ENCODE data around the gene GDI2.
"Not testable (repeated sequence)": the region's sequence is repeated elsewhere in the genome, so short reads cannot be mapped to it uniquely, and the experiment has no call there.

The GDI2 gene

GRCh38 chr10:5828725-5829124, 15.5 kb upstream of the GDI2 start:
- DNase-seq (ENCODE audit: low read depth in 3 of 3): no peak

DNA sequence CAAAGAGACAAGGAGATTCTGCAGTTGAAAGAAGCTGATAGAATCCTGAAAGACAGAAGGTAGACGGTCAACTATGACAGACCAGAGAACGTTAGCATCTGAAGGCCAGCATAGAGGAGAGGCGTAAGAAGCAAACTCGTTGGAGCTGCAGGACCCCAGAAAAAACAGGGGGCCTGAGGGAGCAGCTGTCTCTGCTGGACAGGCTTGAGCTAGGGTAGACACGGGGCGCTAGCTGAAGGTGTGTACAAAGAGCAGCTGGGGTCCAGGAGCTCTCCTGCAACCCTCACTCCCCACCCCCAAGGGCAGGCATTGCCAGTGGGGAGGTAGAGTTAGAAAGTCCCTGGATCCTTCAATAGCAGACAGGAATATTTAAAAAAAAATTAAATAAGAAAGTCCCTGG, 14.6 kb upstream of the GDI2 start:
- no peak for DNase-seq (ENCODE audit: low read depth in 3 of 3)

- DNase-seq (ENCODE audit: low read depth in 3 of 3): not testable (repeated sequence)
Observed at GRCh38 chr10:5826511-5826910, 13.3 kb upstream of the GDI2 start.

GRCh38 chr10:5818894-5819293, 5.7 kb upstream of the GDI2 start:
- DNase-seq (ENCODE audit: low read depth in 3 of 3): no peak

DNA sequence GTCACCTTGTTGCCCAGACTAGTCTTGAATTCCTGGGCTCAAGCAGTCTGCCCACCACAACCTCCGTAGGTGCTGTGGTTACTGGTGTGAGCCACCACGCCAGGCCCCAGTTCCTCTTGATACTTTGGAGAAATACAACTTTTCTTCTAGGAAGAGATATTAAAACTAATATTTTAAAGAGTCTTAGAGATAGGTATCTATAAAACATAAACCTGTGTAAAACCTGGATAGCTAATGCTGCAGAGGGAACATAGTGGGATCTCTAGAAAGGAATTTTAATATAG, 4.8 kb upstream of the GDI2 start:
- DNase-seq (ENCODE audit: low read depth in 3 of 3): no peak

GRCh38 chr10:5817322-5818047, 4.3 kb upstream of the GDI2 start:
- DNase-seq (ENCODE audit: low read depth in 3 of 3): no peak

DNA sequence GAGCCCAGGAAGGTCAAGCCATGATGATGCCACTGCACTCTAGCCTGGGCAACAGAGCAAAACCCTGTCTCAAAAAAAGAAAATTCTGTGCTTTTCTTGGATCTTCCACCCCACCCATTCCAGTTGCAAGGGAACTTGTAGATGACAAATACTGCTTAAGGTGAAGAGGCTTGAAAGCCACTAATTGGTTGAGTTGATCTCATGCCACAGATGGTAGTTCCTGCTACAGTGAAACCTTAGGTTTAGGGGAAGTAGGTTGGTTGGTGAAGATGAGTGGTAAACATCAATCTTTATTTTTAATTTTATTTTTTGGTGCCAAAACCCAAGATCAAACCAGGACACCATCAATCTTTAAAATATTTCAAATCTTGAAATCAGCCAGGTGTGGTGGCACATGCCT, 2.9 kb upstream of the GDI2 start:
- DNase-seq (ENCODE audit: low read depth in 3 of 3): no peak

- no peak for DNase-seq (ENCODE audit: low read depth in 3 of 3)
Observed at GRCh38 chr10:5814110-5815107, 1.2 kb upstream of the GDI2 start.

DNA sequence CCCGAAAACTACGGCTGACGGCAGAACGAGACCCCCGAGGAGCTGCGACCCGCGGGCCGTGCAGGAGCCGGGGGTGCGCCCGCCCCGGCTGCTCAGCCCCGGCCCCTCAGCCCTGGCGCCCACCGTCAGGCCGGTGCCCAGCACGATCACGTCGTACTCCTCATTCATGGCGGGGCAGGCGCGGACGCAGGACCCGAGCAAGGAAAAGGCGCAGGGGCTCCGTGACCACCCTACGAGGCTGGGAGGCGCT, 218 bp downstream of the GDI2 start:
- no peak for DNase-seq (ENCODE audit: low read depth in 3 of 3)

DNA sequence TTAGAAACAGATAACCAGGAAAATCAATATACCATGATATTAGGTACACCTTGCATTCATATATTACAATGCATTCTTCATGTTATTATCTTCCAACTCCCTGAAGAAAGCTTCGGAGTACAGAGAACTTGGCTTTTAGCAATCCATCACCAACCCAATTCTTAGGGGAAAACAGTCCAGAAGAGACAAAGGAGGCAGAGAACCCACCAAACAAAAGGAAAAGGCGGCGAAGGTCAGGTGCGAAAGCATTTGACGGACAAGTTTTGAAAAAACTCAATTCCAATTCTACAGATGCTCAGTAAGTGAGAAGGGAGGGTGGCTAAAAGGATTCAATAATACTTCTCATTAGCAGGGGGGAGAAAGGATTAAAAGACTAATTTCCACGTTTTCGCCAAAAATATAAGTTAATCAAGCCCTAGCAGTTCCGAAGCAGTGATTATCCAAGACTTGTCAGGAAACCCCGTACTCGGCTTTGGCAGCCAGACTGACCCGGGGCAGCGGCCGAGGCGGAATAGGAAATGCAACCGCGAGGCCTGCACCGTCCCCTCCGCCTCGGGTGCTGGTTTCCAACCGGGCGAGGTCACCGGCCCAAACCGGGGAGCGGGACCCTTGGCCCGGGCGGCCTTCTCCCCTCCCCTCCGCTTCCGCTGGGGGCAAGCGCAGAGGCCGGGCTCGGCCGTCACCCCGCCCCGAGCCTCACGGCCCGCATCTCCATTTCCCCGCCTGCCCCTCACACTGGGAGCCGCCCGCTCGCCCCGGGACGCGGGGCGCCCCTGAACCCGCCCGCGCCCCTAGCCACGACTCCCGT, 747 bp downstream of the GDI2 start:
- DNase-seq (ENCODE audit: low read depth in 3 of 3): peak in 1 of 3 experiments; percentile 5

GRCh38 chr10:5811387-5811821, 1.8 kb downstream of the GDI2 start:
- DNase-seq (ENCODE audit: low read depth in 3 of 3): no peak

DNA sequence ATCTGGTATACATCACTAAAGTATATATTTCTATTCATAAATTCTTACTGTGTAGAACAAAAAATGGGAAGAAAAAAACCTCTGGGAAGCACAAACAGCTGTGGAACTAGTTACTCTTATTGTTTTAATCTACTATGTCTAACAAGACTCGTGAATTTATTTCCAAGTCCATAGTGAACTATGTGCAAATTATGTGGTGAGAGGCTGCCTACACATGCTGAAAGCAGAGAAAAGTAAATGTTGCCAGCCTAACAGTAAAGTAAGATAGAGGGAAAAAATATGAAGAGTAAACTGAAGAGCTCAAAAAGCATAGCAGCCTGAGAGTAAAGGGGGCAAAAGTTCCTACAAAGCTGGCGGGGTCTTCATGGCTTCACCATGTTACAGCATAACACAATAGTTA, 3.0 kb downstream of the GDI2 start:
- DNase-seq (ENCODE audit: low read depth in 3 of 3): no peak

DNA sequence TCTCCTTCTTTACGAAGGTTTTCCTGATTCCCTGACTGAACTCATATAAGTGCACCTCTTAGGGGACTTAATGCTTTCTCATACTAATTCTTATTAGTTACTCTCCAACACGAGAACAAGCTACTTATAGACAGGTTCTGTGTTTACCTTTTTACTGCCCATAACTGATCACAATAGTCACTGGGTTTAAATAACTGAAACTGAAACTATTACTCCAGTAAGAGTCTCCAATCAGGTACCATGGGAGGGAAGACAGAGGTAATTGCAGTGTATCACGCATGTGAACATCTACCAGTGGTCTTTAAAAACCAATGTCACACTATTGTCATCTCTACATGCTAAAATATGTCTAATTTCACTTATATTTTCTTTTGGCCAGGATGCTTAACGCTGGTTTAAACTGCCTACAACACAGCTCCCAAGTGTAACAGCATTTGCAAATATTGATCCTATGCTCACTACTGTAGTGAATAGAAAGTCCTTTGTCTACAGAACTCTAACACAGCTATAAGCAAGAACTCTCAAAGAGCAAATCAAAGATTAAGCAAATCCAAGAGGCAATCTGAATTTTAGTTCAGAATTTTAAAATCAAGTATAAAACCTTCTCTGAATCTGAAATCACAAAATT, 3.6 kb downstream of the GDI2 start:
- no peak for DNase-seq (ENCODE audit: low read depth in 3 of 3)

DNA sequence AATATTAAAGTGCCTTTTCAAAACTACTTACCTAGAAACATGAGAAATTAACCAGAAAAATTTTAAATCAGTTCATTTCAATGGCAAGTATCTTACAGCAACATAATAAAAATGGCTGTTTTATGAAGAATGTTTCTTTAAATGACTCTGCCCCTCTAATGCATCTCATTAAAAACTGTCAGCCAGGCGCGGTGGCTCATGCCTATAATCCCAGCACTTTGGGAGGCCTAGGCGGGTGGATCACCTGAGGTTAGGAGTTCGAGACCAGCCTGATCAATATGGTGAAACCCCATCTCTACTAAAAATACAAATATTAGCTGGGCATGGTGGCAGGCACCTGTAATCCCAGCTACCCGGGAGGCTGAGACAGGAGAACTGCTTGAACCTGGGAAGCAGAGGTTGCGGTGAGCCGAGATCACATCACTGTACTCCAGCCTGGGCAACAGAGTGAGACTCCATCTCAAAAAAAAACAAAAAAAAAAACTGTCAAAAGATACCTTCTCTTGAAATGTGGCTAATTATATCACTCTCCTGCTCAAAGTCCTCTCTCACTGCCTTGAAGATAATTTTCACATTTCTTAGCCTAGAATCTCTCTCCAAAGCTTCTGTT, 4.3 kb downstream of the GDI2 start:
- not testable (repeated sequence) for DNase-seq (ENCODE audit: low read depth in 3 of 3)

GRCh38 chr10:5806745-5807144, 6.5 kb downstream of the GDI2 start:
- no peak for DNase-seq (ENCODE audit: low read depth in 3 of 3)

DNA sequence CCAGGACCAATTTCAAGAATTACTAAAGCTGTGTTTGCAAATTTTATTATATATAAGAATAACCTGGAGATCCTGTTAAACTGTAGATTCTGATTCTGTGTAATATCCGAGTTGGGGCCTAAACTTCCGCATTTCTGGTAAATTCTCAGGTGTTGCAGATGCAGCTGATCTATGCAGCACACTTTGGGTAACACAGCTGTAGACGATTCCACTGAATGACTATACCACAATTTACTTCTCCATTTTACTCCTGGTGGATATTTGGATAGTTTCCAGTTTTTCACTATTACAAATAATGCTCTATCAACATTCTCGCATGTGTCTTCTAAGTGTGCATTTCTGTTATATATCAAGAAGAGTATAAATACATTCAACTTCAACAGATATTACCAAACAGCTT, 7.5 kb downstream of the GDI2 start:
- no peak for DNase-seq (ENCODE audit: low read depth in 3 of 3)

GRCh38 chr10:5805260-5805659, 8.0 kb downstream of the GDI2 start:
- DNase-seq (ENCODE audit: low read depth in 3 of 3): no peak

GRCh38 chr10:5804386-5804785, 8.8 kb downstream of the GDI2 start:
- DNase-seq (ENCODE audit: low read depth in 3 of 3): no peak

DNA sequence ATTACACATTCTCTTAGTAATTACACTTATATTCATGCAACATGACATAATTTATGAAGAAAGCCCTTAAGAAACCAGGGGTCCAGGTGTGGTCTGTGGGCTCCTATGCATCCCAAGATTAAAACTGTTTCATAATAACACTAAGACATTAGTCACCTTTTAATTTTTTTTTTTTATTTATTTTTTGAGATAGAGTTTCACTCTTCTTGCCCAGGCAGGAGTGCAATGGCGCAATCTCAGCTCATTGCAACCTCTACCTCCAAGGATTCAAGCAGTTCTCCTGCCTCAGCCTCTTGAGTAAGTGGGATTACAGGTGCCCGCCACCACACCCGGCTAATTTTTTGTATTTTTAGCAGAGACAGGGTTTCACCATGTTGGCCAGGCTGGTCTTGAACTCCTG, 12.5 kb downstream of the GDI2 start:
- DNase-seq (ENCODE audit: low read depth in 3 of 3): no peak

GRCh38 chr10:5794236-5794635, 19.0 kb downstream of the GDI2 start:
- DNase-seq (ENCODE audit: low read depth in 3 of 3): no peak

DNA sequence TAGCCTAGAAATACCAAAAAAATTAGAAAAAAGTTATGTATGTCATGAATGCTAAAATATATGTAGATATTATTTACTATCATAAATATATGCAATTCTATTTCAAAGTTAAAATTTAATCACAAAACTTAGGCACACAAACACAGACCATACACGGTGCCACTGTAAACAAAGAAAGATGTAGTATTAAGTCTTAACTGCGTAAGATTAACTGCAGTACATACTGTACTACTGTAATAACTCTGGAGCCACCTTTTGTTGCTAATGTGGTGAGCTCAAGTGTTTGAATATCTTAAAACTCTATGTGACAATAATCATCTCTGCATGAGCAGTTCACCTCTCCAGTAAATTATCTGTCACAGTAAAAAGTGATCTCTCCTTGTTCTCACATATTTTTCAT, 23.6 kb downstream of the GDI2 start:
- no peak for DNase-seq (ENCODE audit: low read depth in 3 of 3)

DNA sequence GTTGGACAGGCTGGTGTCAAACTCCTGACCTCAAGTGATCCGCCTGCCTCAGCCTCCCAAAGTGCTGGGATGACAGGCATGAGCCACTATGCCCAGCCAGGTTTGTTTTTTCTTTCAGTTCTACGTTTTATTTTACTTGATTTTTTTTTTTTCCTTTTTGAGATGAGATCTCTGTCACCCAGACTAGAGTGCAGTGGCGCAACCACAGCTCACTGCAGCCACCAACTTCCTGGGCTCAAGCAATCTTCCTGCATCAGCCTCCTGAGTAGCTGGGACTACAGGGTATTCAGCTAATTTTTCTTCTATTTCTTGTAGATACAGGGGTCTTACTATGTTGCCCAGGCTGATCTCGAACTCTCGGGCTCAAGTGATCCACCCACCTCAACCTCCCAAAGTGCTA, 24.3 kb downstream of the GDI2 start:
- DNase-seq (ENCODE audit: low read depth in 3 of 3): no peak
